ENCODE data around the gene P2RY12. TPM values are rescaled to one million over a fixed set of nuclear protein-coding genes. Genes with fewer than 3 reads are reported as not detected.

Gene P2RY12
- total and polyA plus RNA-seq, 2 of the 8 experiments (the other 6 are each of a cell fraction or from before 2014, with no cell fraction given), result not detected

GRCh38 chr3:151394611-151395010, 10.1 kb upstream of the P2RY12 start (continued):
- TF ChIP-seq CHD7 (IDR thresholded peaks at IDR 0.05; ENCODE audit: insufficient replicate concordance, low read length), result no peak
- TF ChIP-seq YY1 (IDR thresholded peaks at IDR 0.05; ENCODE audit: low read depth, low read length), result 0 out of 2 replicates have a peak, but pooled peaks have one; percentile 19

Data from H1 (cell line).